Neural cell (in vitro differentiated cells): ENCODE results near the gene KRT28. TPM values are rescaled to one million over a fixed set of nuclear protein-coding genes. Genes with fewer than 3 reads are reported as not detected.

ENCODE experiments used
- H2AFZ ChIP-seq: fragments of 200-600, 300-800 bp; sonication (generic), shearing (Covaris generic); 2 replicates; pipeline ENCODE4 v1.6.0; 2014; ENCODE audit warnings: low read depth, mild to moderate bottlenecking, antibody characterized with exemption, low read length, moderate library complexity
- H3F3A ChIP-seq: fragments of 200-600 bp; shearing (Covaris generic); 2 replicates; pipeline ENCODE4 v1.6.1; 2016; ENCODE audit warnings: mild to moderate bottlenecking, moderate library complexity, mixed read lengths, antibody characterized with exemption, low read length; ENCODE audit not compliant: insufficient read depth, poor library complexity, severe bottlenecking
- H3K27ac ChIP-seq: fragments of 200-600, 300-800 bp; sonication (generic), shearing (Covaris generic); 2 replicates; pipeline ENCODE4 v1.5.1; 2014; ENCODE audit warnings: mild to moderate bottlenecking, low read length, moderate library complexity
- H3K27me3 ChIP-seq: fragments of 300-800, 200-600 bp; sonication (generic), shearing (Covaris generic); 2 replicates; pipeline ENCODE4 v1.6.0; 2014; ENCODE audit warnings: mild to moderate bottlenecking, low read depth, low read length, moderate library complexity; ENCODE audit not compliant: insufficient read depth
- H3K36me3 ChIP-seq: fragments of 300-800, 200-600 bp; sonication (generic), shearing (Covaris generic); 2 replicates; pipeline ENCODE4 v1.5.1; 2014; ENCODE audit warnings: mild to moderate bottlenecking, antibody characterized with exemption, low read length, moderate library complexity; ENCODE audit not compliant: insufficient read depth
- H3K4me2 ChIP-seq: fragments of 300-800, 200-600 bp; sonication (generic), shearing (Covaris generic); 2 replicates; pipeline ENCODE4 v1.6.0; 2014; ENCODE audit warnings: mild to moderate bottlenecking, low read length
- H3K4me3 ChIP-seq: fragments of 300-800, 200-600 bp; sonication (generic), shearing (Covaris generic); 2 replicates; pipeline ENCODE4 v1.5.1; 2014; ENCODE audit warnings: mild to moderate bottlenecking, low read length, moderate library complexity
- H3K79me2 ChIP-seq: fragments of 200-600 bp; shearing (Covaris generic); replicated peaks from 2 replicates; pipeline ENCODE4 v1.6.0; 2014; ENCODE audit warnings: mild to moderate bottlenecking, low read length, moderate library complexity; ENCODE audit not compliant: insufficient read depth
- H3K9ac ChIP-seq: fragments of 300-800, 200-600 bp; sonication (generic), shearing (Covaris generic); 2 replicates; pipeline ENCODE4 v1.6.1; 2016; ENCODE audit warnings: mild to moderate bottlenecking, low read length, mixed read lengths
- H3K9me2 ChIP-seq: fragments of 200-600 bp; shearing (Covaris generic); 2 replicates; pipeline ENCODE4 v1.6.1; 2016; ENCODE audit warnings: mild to moderate bottlenecking, low read length, mixed read lengths; ENCODE audit not compliant: insufficient read depth
- H3K9me3 ChIP-seq: fragments of 200-600, 300-800 bp; sonication (generic), shearing (Covaris generic); 2 replicates; pipeline ENCODE4 v1.6.1; 2016; ENCODE audit warnings: mild to moderate bottlenecking, mixed run types, low read length, moderate library complexity, mixed read lengths
- H4K20me1 ChIP-seq: fragments of 200-600 bp; shearing (Covaris generic); 2 replicates; pipeline ENCODE4 v1.6.1; 2016; ENCODE audit warnings: mild to moderate bottlenecking, mixed run types; ENCODE audit not compliant: insufficient read depth
- CTCF ChIP-seq: fragments of 450-650 bp; IDR thresholded peaks from 2 replicates; pipeline ENCODE4 v1.5.1; 2014; ENCODE audit warnings: antibody characterized with exemption, mild to moderate bottlenecking, moderate library complexity; ENCODE audit not compliant: poor library complexity, severe bottlenecking
- EP300 ChIP-seq: fragments of 450-650 bp; conservative IDR thresholded peaks from 2 replicates; pipeline ENCODE4 v1.6.1; 2014; ENCODE audit warnings: antibody characterized with exemption, mild to moderate bottlenecking, moderate library complexity; ENCODE audit not compliant: poor library complexity, severe bottlenecking
- EZH2 ChIP-seq: fragments of 200-600, 300-800 bp; shearing (Covaris generic), sonication (generic); IDR thresholded peaks from 2 replicates; pipeline ENCODE4 v1.6.1; 2014; ENCODE audit warnings: antibody characterized with exemption, low read length, borderline replicate concordance, mild to moderate bottlenecking; ENCODE audit not compliant: insufficient read depth, poor library complexity, severe bottlenecking
- MXI1 ChIP-seq: fragments of 450-650 bp; conservative IDR thresholded peaks from 2 replicates; pipeline ENCODE4 v1.6.1; 2014; ENCODE audit warnings: antibody characterized with exemption, mild to moderate bottlenecking; ENCODE audit not compliant: poor library complexity, severe bottlenecking
- POLR2AphosphoS5 ChIP-seq: IDR thresholded peaks from 2 replicates; pipeline ENCODE4 v1.6.1; 2012
- RAD21 ChIP-seq: fragments of 450-650 bp; conservative IDR thresholded peaks from 2 replicates; pipeline ENCODE4 v1.6.1; 2014; ENCODE audit warnings: antibody characterized with exemption, mild to moderate bottlenecking, moderate library complexity
- REST ChIP-seq: IDR thresholded peaks from 2 replicates; pipeline ENCODE4 v1.6.1; 2012; ENCODE audit warnings: borderline replicate concordance
- SMC3 ChIP-seq: fragments of 450-650 bp; conservative IDR thresholded peaks from 2 replicates; pipeline ENCODE4 v1.6.1; 2014; ENCODE audit warnings: antibody characterized with exemption, mild to moderate bottlenecking, moderate library complexity; ENCODE audit not compliant: poor library complexity
- TAF1 ChIP-seq: IDR thresholded peaks from 2 replicates; pipeline ENCODE4 v1.6.1; 2012; ENCODE audit warnings: low read depth
- polyA plus RNA-seq: library from polyadenylated mRNA; depleted of rRNA; stranded (reverse); fragments of >200 nt; gene quantifications from 2 replicates; pipeline ENCODE4 v1.2.3, GENCODE V29; 2014

The KRT28 gene
- polyA plus RNA-seq, 1 donor from 2014 or later = not detected

GRCh38 chr17:40827746-40828453 is 28.1 kb upstream of the KRT28 start:
- H4K20me1 ChIP-seq = no peaks in the 10 kb centered on the region
- H3K9me2 ChIP-seq = no peaks in the 10 kb centered on the region
- H2AFZ ChIP-seq = no peak overlapping the region
- no peak overlapping the region for H3K27ac ChIP-seq
- H3K9ac ChIP-seq = no peak overlapping the region
- TF ChIP-seq MXI1 (no peak), RAD21 (no peak), POLR2AphosphoS5 (no peak), REST (no peak), EP300 (no peak), EZH2 (no peak), TAF1 (no peak), SMC3 (no peak), CTCF (no peak)
- no peaks in the 10 kb centered on the region for H3K9me3 ChIP-seq
- no peak overlapping the region for H3K4me2 ChIP-seq
- no peaks in the 10 kb centered on the region for H3K36me3 ChIP-seq
- H3K27me3 ChIP-seq = no peaks in the 10 kb centered on the region
- H3K4me3 ChIP-seq = no peak overlapping the region
- H3K79me2 ChIP-seq = no peaks in the 10 kb centered on the region
- H3F3A ChIP-seq = no peaks in the 10 kb centered on the region

- Histone ChIP-seq H3K79me2 (no peaks in the 10 kb centered on the region), H3K4me3 (no peak overlapping the region), H3K36me3 (no peaks in the 10 kb centered on the region), H3K4me2 (no peak overlapping the region), H2AFZ (no peak overlapping the region), H3K27me3 (no peaks in the 10 kb centered on the region), H3F3A (no peaks in the 10 kb centered on the region), H3K9me3 (no peaks in the 10 kb centered on the region), H3K27ac (no peak overlapping the region), H4K20me1 (no peaks in the 10 kb centered on the region), H3K9me2 (no peaks in the 10 kb centered on the region), H3K9ac (no peak overlapping the region)
- TF ChIP-seq POLR2AphosphoS5 (no peak), SMC3 (no peak), REST (no peak), EP300 (no peak), EZH2 (no peak), RAD21 (no peak), TAF1 (no peak)
These were observed 25.8 kb upstream of the KRT28 start for GRCh38 chr17:40825599-40825998.
